ENCODE data around the gene HPSE.

Gene HPSE

GRCh38 chr4:83267830-83268475 lies 66.7 kb downstream of the HPSE start:
- Histone ChIP-seq H3K4me1 (ENCODE audit: insufficient read depth, low read length) (no peaks in the 10 kb centered on the region), H3K27ac (ENCODE audit: low read length) (no peak overlapping the region), H3K79me2 (ENCODE audit: insufficient read depth, low read length) (no peaks in the 10 kb centered on the region), H3K36me3 (ENCODE audit: insufficient read depth, low read length) (peaks cover 43% of the 10 kb centered on the region), H4K20me1 (ENCODE audit: insufficient read depth, low read length) (no peaks in the 10 kb centered on the region), H2AFZ (ENCODE audit: low read depth, low read length) (no peak overlapping the region), H3K4me3 (ENCODE audit: low read depth in 1 of 2, low read length in 2 of 2) (no peak overlapping the region), H3K4me2 (ENCODE audit: insufficient read depth, low read length) (no peak overlapping the region), H3K27me3 (ENCODE audit: insufficient read depth, low read length, poor library complexity) (no peaks in the 10 kb centered on the region), H3K9me3 (ENCODE audit: insufficient read depth, low read length, severe bottlenecking) (no peaks in the 10 kb centered on the region), H3K9ac (ENCODE audit: low read depth, low read length) (no peak overlapping the region)
- ATAC-seq (ENCODE audit: insufficient read depth, low read depth) (no peak), DNase-seq (no peak)
- no peak for TF ChIP-seq CTCF (IDR thresholded peaks at IDR 0.05; ENCODE audit: borderline replicate concordance, extremely low read depth, low read length, poor library complexity, severe bottlenecking)
- no peak for TF ChIP-seq EZH2 (IDR thresholded peaks at IDR 0.05; ENCODE audit: borderline replicate concordance, low read depth, low read length, severe bottlenecking)

GRCh38 chr4:83267121-83267829 lies 67.4 kb downstream of the HPSE start:
- Histone ChIP-seq H4K20me1 (ENCODE audit: insufficient read depth, low read length) (no peaks in the 10 kb centered on the region), H2AFZ (ENCODE audit: low read depth, low read length) (no peak overlapping the region), H3K4me3 (ENCODE audit: low read depth in 1 of 2, low read length in 2 of 2) (no peak overlapping the region), H3K4me2 (ENCODE audit: insufficient read depth, low read length) (no peak overlapping the region), H3K27ac (ENCODE audit: low read length) (no peak overlapping the region), H3K4me1 (ENCODE audit: insufficient read depth, low read length) (no peaks in the 10 kb centered on the region), H3K36me3 (ENCODE audit: insufficient read depth, low read length) (peaks cover 37% of the 10 kb centered on the region), H3K27me3 (ENCODE audit: insufficient read depth, low read length, poor library complexity) (no peaks in the 10 kb centered on the region), H3K79me2 (ENCODE audit: insufficient read depth, low read length) (no peaks in the 10 kb centered on the region), H3K9me3 (ENCODE audit: insufficient read depth, low read length, severe bottlenecking) (no peaks in the 10 kb centered on the region), H3K9ac (ENCODE audit: low read depth, low read length) (no peak overlapping the region)
- TF ChIP-seq CTCF (IDR thresholded peaks at IDR 0.05; ENCODE audit: borderline replicate concordance, extremely low read depth, low read length, poor library complexity, severe bottlenecking) (no peak), EZH2 (IDR thresholded peaks at IDR 0.05; ENCODE audit: borderline replicate concordance, low read depth, low read length, severe bottlenecking) (no peak)
- ATAC-seq (ENCODE audit: insufficient read depth, low read depth) (no peak), DNase-seq (no peak)

DNA sequence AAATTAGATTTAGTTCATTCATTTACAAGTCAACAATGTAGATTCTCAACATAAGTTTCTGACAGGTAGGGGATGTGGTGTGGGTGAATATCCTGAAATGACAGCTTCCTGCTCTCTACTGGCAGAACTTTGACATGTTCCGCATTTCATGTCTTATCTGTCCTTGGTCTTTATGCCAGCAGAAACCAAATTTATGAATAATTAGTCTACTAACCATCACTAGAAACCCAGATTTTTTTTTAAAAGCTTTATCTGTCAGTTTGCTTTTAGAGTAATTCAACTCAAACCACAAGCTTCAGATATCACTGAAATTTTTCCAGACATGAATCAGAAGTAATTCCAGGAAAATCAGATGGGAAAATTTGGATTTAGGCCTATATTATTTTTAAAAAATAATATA lies 68.0 kb downstream of the HPSE start:
- H3K79me2 ChIP-seq (ENCODE audit: insufficient read depth, low read length), result no peaks in the 10 kb centered on the region
- ATAC-seq (ENCODE audit: insufficient read depth, low read depth), result no peak
- peaks cover 35% of the 10 kb centered on the region for H3K36me3 ChIP-seq (ENCODE audit: insufficient read depth, low read length)
- TF ChIP-seq EZH2 (IDR thresholded peaks at IDR 0.05; ENCODE audit: borderline replicate concordance, low read depth, low read length, severe bottlenecking) (no peak), CTCF (IDR thresholded peaks at IDR 0.05; ENCODE audit: borderline replicate concordance, extremely low read depth, low read length, poor library complexity, severe bottlenecking) (no peak)
- H3K4me3 ChIP-seq (ENCODE audit: low read depth in 1 of 2, low read length in 2 of 2), result no peak overlapping the region
- H3K4me1 ChIP-seq (ENCODE audit: insufficient read depth, low read length), result no peaks in the 10 kb centered on the region
- H2AFZ ChIP-seq (ENCODE audit: low read depth, low read length), result no peak overlapping the region
- no peak overlapping the region for H3K9ac ChIP-seq (ENCODE audit: low read depth, low read length)
- no peaks in the 10 kb centered on the region for H4K20me1 ChIP-seq (ENCODE audit: insufficient read depth, low read length)
- H3K4me2 ChIP-seq (ENCODE audit: insufficient read depth, low read length), result no peak overlapping the region
- no peak for DNase-seq
- no peak overlapping the region for H3K27ac ChIP-seq (ENCODE audit: low read length)
- no peaks in the 10 kb centered on the region for H3K9me3 ChIP-seq (ENCODE audit: insufficient read depth, low read length, severe bottlenecking)
- H3K27me3 ChIP-seq (ENCODE audit: insufficient read depth, low read length, poor library complexity), result no peaks in the 10 kb centered on the region

Measured in DND-41 (cell line).